PC-3 (cell line): Measurements from ENCODE around the gene URB1. TPM values are rescaled to one million over a fixed set of nuclear protein-coding genes. Genes with fewer than 3 reads are reported as not detected.

Source experiments
- ATAC-seq: fragments of 200-7000 bp; cut with Tn5 transposase; 2 replicates; pipeline ENCODE4 v1.9.1; 2020; ENCODE audit warnings: mild to moderate bottlenecking, moderate library complexity
- BruUV-seq: library from RNA; stranded (reverse); fragments of 400-500 nt; replicated peaks from 2 replicates; lab custom pipeline; 2021; lab: Mats Ljungman, UMichigan
- CTCF ChIA-PET: fragments of 300-600 bp; sonication (Branson Sonifier 250); formaldehyde crosslinking; loops from one replicate; lab custom pipeline; 2022; ENCODE audit warnings: antibody characterized with exemption; lab: Charles Lee
- POLR2A ChIA-PET: fragments of 300-600 bp; sonication (Branson Sonifier 250); formaldehyde crosslinking; loops from one replicate; lab custom pipeline; 2022; ENCODE audit warnings: antibody characterized with exemption; ENCODE audit not compliant: unreplicated experiment; lab: Charles Lee
- DNase-seq: peaks from one replicate; pipeline ENCODE4 v3.0.0-alpha.2; 2015
- H2AFZ ChIP-seq: fragments of 300-600 bp; sonication (generic); 2 replicates; pipeline ENCODE4 v1.6.0; 2016; ENCODE audit warnings: antibody characterized with exemption, low read length
- H3F3A ChIP-seq: fragments of 300-600 bp; sonication (generic); one replicate; pipeline ENCODE4 v1.6.0; 2017; ENCODE audit warnings: antibody characterized with exemption, low read length, control low read depth, mild to moderate bottlenecking; ENCODE audit not compliant: unreplicated experiment
- H3K27ac ChIP-seq: fragments of 300-600 bp; sonication (generic); 2 replicates; pipeline ENCODE4 v1.5.1; 2016; ENCODE audit warnings: mild to moderate bottlenecking, low read length
- H3K27me3 ChIP-seq: fragments of 300-600 bp; sonication (generic); 2 replicates; pipeline ENCODE4 v1.6.1; 2016; ENCODE audit warnings: low read length, mixed read lengths
- H3K36me3 ChIP-seq: fragments of 300-600 bp; sonication (generic); 2 replicates; pipeline ENCODE4 v1.6.1; 2016; ENCODE audit warnings: low read depth, mixed run types, low read length, mixed read lengths
- H3K4me1 ChIP-seq: fragments of 300-600 bp; sonication (generic); 2 replicates; pipeline ENCODE4 v1.5.1; 2016; ENCODE audit warnings: low read length; ENCODE audit not compliant: insufficient read depth
- H3K4me2 ChIP-seq: fragments of 300-600 bp; sonication (generic); 2 replicates; pipeline ENCODE4 v1.6.0; 2016; ENCODE audit warnings: low read length
- H3K4me3 ChIP-seq: fragments of 300-600 bp; sonication (generic); 2 replicates; pipeline ENCODE4 v1.5.1; 2016; ENCODE audit warnings: mild to moderate bottlenecking, low read length, mixed read lengths
- H3K79me2 ChIP-seq: fragments of 300-600 bp; sonication (generic); 2 replicates; pipeline ENCODE4 v1.6.1; 2017; ENCODE audit warnings: low read length, mixed read lengths
- H3K9ac ChIP-seq: fragments of 300-600 bp; sonication (generic); 2 replicates; pipeline ENCODE4 v1.6.0; 2016; ENCODE audit warnings: mild to moderate bottlenecking, low read length
- H3K9me2 ChIP-seq: fragments of 300-600 bp; sonication (generic); replicated peaks from 2 replicates; pipeline ENCODE4 v1.6.1; 2016; ENCODE audit warnings: mixed run types, low read length, mixed read lengths
- H3K9me3 ChIP-seq: fragments of 300-600 bp; sonication (generic); 2 replicates; pipeline ENCODE4 v1.6.1; 2016; ENCODE audit warnings: low read length, mixed read lengths
- H4K20me1 ChIP-seq: fragments of 300-600 bp; sonication (generic); 2 replicates; pipeline ENCODE4 v1.6.1; 2016; ENCODE audit warnings: low read length, mixed read lengths
- EZH2 ChIP-seq: fragments of 300-600 bp; sonication (generic); IDR thresholded peaks from one replicate; pipeline ENCODE4 v1.6.1; 2017; ENCODE audit warnings: antibody characterized with exemption, mild to moderate bottlenecking, low read length; ENCODE audit not compliant: unreplicated experiment
- EZH2phosphoT487 ChIP-seq: fragments of 300-600 bp; sonication (generic); IDR thresholded peaks from 2 replicates; pipeline ENCODE4 v1.6.1; 2018; ENCODE audit warnings: mild to moderate bottlenecking, antibody characterized with exemption, low read length, borderline replicate concordance
- intact Hi-C: fragments of 100-400 bp; cut with micrococcal nuclease; formaldehyde crosslinking; loops from 2 replicates; pipeline ENCODE4 v1.9.0; 2023
- total RNA-seq: library from RNA; depleted of rRNA; stranded (reverse); fragments of >200 nt; gene quantifications from 2 replicates; pipeline ENCODE4 v1.2.3, GENCODE V29; 2014
- TF ChIP-seq, protein P1 (sequence below): fragments of 300-600 bp; sonication (generic); conservative IDR thresholded peaks from 2 replicates; pipeline ENCODE4 v1.5.1; 2017; ENCODE audit warnings: antibody characterized with exemption, low read depth, mild to moderate bottlenecking, low read length

The URB1 gene
- total RNA-seq, 1 experiment from 2014 or later: 27.8 TPM

DNA sequence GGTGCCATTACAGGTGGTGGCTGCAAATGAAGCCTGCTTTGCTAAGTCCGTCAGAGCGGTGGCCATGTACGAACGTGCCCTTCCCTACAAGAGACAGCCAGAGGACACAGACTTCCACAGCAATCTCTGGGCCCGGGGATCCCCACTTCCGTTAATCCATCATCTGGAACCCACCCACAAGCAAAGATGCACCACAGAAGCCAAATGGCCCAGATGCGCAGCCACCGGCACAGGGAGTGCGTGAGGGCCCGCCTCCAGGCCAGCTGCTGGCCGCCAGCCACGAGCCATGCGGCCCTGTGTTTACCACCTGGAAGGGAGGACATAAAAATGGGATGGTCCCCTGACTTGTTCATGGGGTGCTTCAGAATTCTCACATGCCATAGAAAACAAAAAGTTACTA lies 72.1 kb downstream of the URB1 start:
- Histone ChIP-seq H3K4me2 (no peak overlapping the region), H3K4me1 (no peaks in the 10 kb centered on the region), H3K27ac (no peak overlapping the region), H3K4me3 (no peak overlapping the region), H3K27me3 (no peaks in the 10 kb centered on the region), H3K9me2 (no peaks in the 10 kb centered on the region), H3K79me2 (no peaks in the 10 kb centered on the region), H4K20me1 (no peaks in the 10 kb centered on the region), H3K9ac (no peak overlapping the region), H3K9me3 (no peaks in the 10 kb centered on the region), H2AFZ (no peak overlapping the region), H3K36me3 (peaks cover 90% of the 10 kb centered on the region), H3F3A (no peaks in the 10 kb centered on the region)
- ATAC-seq (no peak), DNase-seq (no peak)
- CTCF ChIA-PET: no interaction called here
- intact Hi-C loops: no loop called here
- no TSS peak for BruUV-seq
- TF ChIP-seq, protein P1, sequence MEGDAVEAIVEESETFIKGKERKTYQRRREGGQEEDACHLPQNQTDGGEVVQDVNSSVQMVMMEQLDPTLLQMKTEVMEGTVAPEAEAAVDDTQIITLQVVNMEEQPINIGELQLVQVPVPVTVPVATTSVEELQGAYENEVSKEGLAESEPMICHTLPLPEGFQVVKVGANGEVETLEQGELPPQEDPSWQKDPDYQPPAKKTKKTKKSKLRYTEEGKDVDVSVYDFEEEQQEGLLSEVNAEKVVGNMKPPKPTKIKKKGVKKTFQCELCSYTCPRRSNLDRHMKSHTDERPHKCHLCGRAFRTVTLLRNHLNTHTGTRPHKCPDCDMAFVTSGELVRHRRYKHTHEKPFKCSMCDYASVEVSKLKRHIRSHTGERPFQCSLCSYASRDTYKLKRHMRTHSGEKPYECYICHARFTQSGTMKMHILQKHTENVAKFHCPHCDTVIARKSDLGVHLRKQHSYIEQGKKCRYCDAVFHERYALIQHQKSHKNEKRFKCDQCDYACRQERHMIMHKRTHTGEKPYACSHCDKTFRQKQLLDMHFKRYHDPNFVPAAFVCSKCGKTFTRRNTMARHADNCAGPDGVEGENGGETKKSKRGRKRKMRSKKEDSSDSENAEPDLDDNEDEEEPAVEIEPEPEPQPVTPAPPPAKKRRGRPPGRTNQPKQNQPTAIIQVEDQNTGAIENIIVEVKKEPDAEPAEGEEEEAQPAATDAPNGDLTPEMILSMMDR: no peak
- no peak for TF ChIP-seq EZH2phosphoT487
- no peak for TF ChIP-seq EZH2
- POLR2A ChIA-PET: no interaction called here

DNA sequence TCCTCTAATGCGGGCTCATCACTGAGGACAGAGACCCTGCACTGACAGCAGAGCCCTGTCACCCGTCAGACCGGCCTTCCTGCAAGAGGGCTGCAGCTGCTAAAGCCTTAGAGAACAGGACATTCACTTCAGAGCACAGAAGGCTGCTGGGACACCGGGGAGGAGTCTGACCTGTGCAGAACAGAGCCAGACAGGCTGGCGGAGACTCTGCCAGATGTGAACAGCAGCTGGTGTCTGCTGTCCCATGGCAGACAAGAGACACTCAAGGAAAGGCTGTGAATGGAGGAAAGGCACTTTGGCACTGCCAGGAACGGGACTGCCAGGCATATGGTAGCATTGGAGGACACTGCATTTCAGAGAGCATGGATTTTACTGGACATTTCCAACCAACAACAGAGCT lies 72.8 kb downstream of the URB1 start:
- H3F3A ChIP-seq: no peaks in the 10 kb centered on the region
- no peaks in the 10 kb centered on the region for H3K9me3 ChIP-seq
- DNase-seq (no peak), ATAC-seq (no peak)
- H3K4me1 ChIP-seq: no peaks in the 10 kb centered on the region
- no peak overlapping the region for H2AFZ ChIP-seq
- H3K4me3 ChIP-seq: no peak overlapping the region
- no peak overlapping the region for H3K4me2 ChIP-seq
- no TSS peak for BruUV-seq
- peaks cover 87% of the 10 kb centered on the region for H3K36me3 ChIP-seq
- no peak overlapping the region for H3K27ac ChIP-seq
- no peak for TF ChIP-seq EZH2phosphoT487
- TF ChIP-seq, protein P1: no peak
- no peak for TF ChIP-seq EZH2
- CTCF ChIA-PET: no interaction called here
- no peaks in the 10 kb centered on the region for H3K79me2 ChIP-seq
- no peaks in the 10 kb centered on the region for H3K27me3 ChIP-seq
- H4K20me1 ChIP-seq: no peaks in the 10 kb centered on the region
- H3K9ac ChIP-seq: no peak overlapping the region
- intact Hi-C loops: no loop called here
- POLR2A ChIA-PET: no interaction called here
- H3K9me2 ChIP-seq: no peaks in the 10 kb centered on the region

DNA sequence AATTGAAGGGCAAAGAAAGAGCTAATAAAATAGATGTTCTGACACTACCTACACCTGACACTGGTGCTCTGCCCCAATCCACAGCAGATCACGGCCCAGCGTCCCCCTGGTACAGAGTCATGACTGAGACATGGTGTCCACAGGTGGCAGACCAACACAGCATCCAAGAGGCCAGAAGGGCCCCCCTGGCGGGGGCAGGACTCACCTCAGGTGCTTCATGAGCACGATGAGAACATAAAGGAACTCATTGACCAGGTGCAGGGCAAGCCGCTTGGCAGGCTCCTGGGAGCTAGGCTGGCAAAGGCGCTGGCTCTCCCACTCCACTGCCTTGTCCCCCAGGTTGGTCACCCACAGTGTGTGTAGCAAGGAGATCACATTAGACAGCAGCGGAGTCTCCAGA lies 73.8 kb downstream of the URB1 start:
- Histone ChIP-seq H3F3A (no peaks in the 10 kb centered on the region), H3K4me2 (no peak overlapping the region), H3K27ac (no peak overlapping the region), H4K20me1 (no peaks in the 10 kb centered on the region), H3K27me3 (no peaks in the 10 kb centered on the region), H3K36me3 (peaks cover 85% of the 10 kb centered on the region), H3K79me2 (no peaks in the 10 kb centered on the region), H3K4me1 (no peaks in the 10 kb centered on the region), H3K4me3 (no peak overlapping the region), H3K9ac (no peak overlapping the region), H3K9me2 (no peaks in the 10 kb centered on the region), H2AFZ (no peak overlapping the region), H3K9me3 (no peaks in the 10 kb centered on the region)
- BruUV-seq: no TSS peak
- ChIA-PET POLR2A (no interaction called here), CTCF (no interaction called here)
- DNase-seq (no peak), ATAC-seq (no peak)
- intact Hi-C loops: no loop called here
- TF ChIP-seq, protein P1: no peak
- TF ChIP-seq EZH2phosphoT487 (no peak), EZH2 (no peak)
